HG03196 (cell line): ENCODE results near the gene MPP7.

Experiments used
- ATAC-seq: cut with Tn5 transposase; IDR thresholded peaks from one replicate; pipeline ENCODE4 v1.9.1; 2021; ENCODE audit not compliant: unreplicated experiment

The MPP7 gene

GRCh38 chr10:28273343-28273742, 29.5 kb downstream of the MPP7 start:
- ATAC-seq = no peak

- no peak for ATAC-seq
These were observed 32.9 kb downstream of the MPP7 start for GRCh38 chr10:28269842-28270456.

GRCh38 chr10:28266449-28267224, 36.2 kb downstream of the MPP7 start:
- ATAC-seq = no peak

GRCh38 chr10:28263136-28263857, 39.6 kb downstream of the MPP7 start:
- no peak for ATAC-seq

GRCh38 chr10:28256776-28257175, 46.1 kb downstream of the MPP7 start:
- no peak for ATAC-seq

GRCh38 chr10:28254290-28254985, 48.4 kb downstream of the MPP7 start:
- no peak for ATAC-seq

- no peak for ATAC-seq
These were observed 49.6 kb downstream of the MPP7 start for GRCh38 chr10:28253169-28253785.
